LoVo (cell line): ENCODE measurements around the gene NSFL1C.

Source experiments
- DNase-seq: peaks from one replicate; pipeline ENCODE4 v3.0.0-alpha.2; 2016; ENCODE audit warnings: low spot score

The NSFL1C gene

GRCh38 chr20:1460275-1460674, 6.4 kb downstream of the NSFL1C start:
- DNase-seq = no peak

GRCh38 chr20:1457992-1458391, 8.7 kb downstream of the NSFL1C start:
- no peak for DNase-seq

GRCh38 chr20:1456300-1456699, 10.3 kb downstream of the NSFL1C start:
- no peak for DNase-seq

GRCh38 chr20:1450926-1451491, 15.6 kb downstream of the NSFL1C start:
- DNase-seq = no peak

- DNase-seq = no peak
Observed at GRCh38 chr20:1449370-1449769, 17.3 kb downstream of the NSFL1C start.

- DNase-seq = no peak
Observed at GRCh38 chr20:1448081-1448620, 18.5 kb downstream of the NSFL1C start.

- no peak for DNase-seq
Observed at GRCh38 chr20:1446536-1446935, 20.1 kb downstream of the NSFL1C start.

GRCh38 chr20:1443085-1443484, 23.6 kb downstream of the NSFL1C start:
- DNase-seq = no peak

GRCh38 chr20:1442304-1442703, 24.3 kb downstream of the NSFL1C start:
- DNase-seq = no peak

GRCh38 chr20:1441133-1441532, 25.5 kb downstream of the NSFL1C start:
- DNase-seq = no peak

- DNase-seq = no peak
Observed at GRCh38 chr20:1440024-1440423, 26.6 kb downstream of the NSFL1C start.

- no peak for DNase-seq
Observed at GRCh38 chr20:1438361-1438760, 28.3 kb downstream of the NSFL1C start.

- peak; percentile 76 for DNase-seq
Observed at GRCh38 chr20:1437235-1437904, 29.3 kb downstream of the NSFL1C start.

- no peak for DNase-seq
Observed at GRCh38 chr20:1436263-1436662, 30.4 kb downstream of the NSFL1C start.

- no peak for DNase-seq
Observed at GRCh38 chr20:1435337-1435699, 31.3 kb downstream of the NSFL1C start.

GRCh38 chr20:1434571-1435336, 31.9 kb downstream of the NSFL1C start:
- DNase-seq = no peak

GRCh38 chr20:1431158-1431557, 35.5 kb downstream of the NSFL1C start:
- DNase-seq = no peak

- no peak for DNase-seq
Observed at GRCh38 chr20:1430004-1430451, 36.6 kb downstream of the NSFL1C start.

GRCh38 chr20:1429143-1429728, 37.4 kb downstream of the NSFL1C start:
- DNase-seq = no peak

GRCh38 chr20:1427457-1428054, 39.1 kb downstream of the NSFL1C start:
- no peak for DNase-seq

- no peak for DNase-seq
Observed at GRCh38 chr20:1426231-1426849, 40.3 kb downstream of the NSFL1C start.

- no peak for DNase-seq
Observed at GRCh38 chr20:1424336-1424735, 42.3 kb downstream of the NSFL1C start.
